GM18861 (cell line): ENCODE results near the gene ZIC2.

Experiments
- ATAC-seq: cut with Tn5 transposase; IDR thresholded peaks from one replicate; pipeline ENCODE4 v1.9.1; 2021; ENCODE audit not compliant: unreplicated experiment

The ZIC2 gene

DNA sequence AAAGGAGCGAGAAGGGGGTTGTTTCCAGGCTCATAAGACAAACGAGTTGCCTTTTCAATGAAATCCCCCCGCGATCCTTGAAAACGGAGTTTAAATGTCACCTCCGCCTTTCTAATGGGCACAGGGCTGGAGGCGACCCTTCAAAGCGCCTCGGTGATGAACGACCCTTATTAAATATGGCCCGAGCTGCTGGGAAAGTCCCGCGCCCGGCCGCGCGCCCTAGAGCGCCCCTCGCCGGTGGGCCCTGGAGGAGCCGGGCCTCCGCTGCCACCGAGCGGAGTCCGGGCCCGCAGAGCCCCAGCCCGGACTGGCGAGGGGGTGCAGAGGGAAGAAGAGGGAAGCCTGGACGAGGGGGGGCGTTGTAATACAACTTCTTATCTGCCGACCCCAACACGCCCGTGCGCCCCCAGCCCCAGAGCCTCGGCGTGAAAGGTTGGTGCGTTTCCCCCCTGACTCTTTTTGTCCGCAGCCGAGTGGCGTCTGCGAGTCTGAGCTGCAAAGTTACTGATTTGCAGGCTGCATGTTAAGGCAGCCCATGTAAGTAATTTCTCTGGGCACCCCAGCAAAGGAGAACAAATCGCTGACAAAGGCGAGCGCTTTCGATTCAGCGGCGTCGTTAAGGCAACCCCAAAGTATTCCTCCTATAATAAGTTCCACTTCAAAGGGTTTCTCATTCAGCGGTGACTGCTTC lies 21.9 kb upstream of the ZIC2 start:
- ATAC-seq = no peak

DNA sequence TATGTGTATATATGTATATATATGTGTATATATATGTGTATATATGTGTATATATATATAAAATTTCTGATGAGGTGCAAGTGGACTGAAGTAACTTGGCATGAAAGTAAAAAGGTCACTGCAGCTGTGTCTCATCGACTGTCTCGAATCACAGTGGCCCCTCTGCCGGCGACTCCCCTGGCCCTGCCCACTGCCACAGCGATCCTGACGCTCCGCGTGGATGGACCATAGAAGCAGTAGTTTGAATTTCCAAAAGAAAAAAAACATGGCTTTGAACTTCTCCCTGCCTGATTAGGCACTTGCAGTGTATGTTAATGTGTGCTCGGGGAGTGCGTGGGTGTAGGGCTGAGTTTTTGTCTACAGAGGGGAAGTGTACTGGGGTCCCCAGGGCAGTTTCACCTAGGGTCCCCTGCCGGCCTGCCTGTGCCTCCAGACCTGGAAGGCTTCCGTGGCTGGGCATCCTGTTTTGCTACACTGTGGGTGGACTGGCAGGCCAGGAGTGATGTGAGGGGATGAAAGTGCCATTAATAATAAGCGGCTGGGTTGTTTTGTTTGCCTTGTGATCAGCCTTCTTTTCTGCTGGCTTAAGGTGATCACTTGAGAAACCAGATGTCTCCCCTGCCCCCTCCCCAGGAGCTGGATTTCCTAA lies 20.8 kb upstream of the ZIC2 start:
- no peak for ATAC-seq

DNA sequence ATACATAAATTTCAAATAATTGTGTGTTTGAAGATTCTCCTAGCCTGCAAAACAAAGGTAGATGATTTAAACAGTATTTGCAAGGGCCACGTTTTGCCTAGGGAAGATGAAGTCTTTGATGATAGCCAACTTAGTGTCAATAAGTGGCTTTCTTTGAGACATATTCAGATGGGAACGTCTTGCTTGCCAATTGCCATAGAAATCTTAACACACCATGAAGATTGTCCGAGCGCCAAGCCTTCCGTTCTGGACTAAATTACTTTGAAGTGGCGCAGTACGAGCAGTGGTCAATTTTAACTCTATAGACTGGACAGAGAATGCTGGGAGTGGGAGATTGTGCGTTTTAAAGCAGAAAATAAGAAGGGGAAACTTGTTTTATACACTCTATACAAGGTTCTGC lies 19.9 kb upstream of the ZIC2 start:
- no peak for ATAC-seq

DNA sequence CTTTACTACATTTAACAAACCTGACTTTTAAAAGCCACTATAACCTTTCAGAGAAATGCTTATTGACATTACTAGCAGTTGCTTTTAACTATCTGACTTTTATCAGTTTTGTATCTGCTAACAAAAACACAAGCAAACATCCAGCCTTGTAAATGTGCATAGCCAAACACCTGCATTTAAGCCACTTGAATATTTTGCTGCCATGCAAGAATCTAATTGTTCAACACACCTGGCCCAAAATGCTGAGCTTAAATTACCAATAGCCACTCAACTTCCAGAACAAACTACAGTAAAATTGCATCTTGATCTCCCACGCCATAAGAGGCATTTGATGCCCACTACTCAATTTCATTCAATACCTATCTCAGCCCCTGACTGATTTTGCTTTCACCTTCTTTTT lies 19.3 kb upstream of the ZIC2 start:
- ATAC-seq = no peak

DNA sequence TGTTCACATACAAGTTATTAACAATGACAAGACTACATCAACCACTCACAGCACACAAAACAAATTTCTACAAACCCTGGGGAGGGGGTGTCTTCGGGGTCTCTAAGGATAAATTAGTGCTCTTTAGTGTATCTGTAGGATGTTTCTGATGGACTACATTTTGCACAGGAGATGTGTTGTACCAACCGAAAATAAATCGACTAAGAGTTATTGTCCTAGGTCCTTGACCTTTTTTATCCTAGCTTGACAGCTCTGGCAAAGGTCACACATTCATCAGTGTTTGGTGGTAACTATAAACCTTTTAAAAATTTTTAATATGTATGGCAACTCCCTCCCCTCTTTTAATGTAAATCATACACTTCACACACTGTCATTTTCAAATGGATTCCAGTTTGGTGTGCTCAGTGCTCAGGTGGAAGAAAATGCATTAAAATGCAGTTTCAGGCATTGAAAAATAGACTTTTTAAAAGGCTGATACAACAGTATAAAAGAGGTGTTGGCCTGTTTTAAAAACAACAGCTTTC lies 17.7 kb upstream of the ZIC2 start:
- no peak for ATAC-seq

DNA sequence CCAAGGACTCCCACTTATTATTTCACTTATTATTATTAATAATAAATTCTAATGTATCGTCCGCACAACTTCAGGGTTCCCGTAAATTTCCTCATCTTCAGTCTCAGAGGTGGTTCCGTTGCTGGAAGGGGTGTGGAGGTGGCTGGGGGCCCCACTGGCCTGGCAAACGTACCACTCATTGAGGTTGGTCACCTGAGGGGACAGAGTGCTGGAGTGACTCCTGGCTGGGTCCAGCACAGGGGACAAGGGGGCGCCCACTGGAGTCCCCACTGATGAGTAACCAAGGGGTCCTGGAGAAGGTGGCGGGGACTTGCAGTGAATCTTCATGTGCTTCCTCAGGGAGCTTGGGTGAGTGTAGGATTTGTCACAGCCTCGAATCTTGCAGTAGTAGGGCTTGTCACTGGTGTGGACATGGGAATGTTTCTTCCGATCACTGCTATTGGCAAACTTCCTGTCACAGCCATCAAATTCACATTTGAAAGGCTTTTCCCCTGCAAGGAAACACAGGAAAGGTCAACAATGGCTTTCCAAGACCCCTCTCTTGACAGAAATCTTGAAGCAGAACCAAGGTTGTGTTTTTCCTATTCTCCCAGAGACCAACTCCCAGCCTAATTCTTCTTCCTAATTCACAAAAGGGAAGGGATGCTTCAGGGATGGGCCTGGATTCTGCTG lies 16.1 kb upstream of the ZIC2 start:
- no peak for ATAC-seq

DNA sequence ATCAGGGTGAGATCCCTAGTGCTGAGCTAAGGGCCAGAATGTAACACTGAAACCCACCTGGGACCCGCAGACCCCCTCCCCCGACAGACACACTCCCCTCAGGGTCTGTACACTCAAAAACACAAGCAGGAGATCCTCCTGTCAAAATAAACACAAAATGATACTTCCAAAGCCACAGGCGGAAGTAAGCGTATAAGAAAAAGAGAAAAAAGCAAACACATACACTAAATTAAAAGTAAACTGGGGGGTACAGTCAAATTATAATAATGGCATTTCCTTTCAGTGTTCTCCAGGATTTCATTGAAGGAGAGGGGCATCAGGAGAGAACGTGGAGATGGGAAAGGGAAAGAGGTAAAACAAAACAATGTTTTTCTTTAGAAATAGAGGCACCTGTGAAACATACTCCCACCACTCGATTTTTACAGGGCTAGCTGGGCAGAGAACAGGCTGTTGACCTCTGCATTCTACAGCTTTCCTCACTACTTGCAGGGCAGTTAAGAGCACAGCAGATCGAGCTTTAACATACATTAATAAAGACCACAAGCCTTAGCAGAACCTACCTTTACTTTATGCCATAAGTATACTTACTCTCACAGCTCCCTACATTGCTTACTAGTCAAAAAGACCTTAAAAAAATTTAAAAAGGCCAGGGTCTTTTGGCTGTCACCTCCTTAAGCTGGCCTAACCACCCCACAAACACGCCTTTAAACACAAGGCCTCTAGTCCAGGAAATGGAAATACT lies 15.3 kb upstream of the ZIC2 start:
- no peak for ATAC-seq

DNA sequence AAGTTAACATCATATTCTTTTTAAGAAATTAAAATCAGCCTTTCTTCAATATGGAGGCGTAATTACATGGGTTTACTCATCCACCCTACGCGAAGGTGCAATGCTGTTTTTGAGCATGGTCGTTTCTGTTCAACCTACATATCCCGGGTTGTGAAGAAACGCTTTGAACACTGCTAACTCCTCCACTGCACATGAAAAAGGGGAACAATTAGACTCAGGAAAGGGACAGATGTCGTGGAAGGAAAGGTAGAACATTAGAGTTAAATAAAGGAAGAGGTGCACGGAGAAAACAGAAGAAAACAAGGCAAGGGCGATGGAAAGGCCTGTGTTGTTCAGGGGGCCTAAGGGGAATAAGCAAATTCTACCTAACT lies 14.1 kb upstream of the ZIC2 start:
- no peak for ATAC-seq

DNA sequence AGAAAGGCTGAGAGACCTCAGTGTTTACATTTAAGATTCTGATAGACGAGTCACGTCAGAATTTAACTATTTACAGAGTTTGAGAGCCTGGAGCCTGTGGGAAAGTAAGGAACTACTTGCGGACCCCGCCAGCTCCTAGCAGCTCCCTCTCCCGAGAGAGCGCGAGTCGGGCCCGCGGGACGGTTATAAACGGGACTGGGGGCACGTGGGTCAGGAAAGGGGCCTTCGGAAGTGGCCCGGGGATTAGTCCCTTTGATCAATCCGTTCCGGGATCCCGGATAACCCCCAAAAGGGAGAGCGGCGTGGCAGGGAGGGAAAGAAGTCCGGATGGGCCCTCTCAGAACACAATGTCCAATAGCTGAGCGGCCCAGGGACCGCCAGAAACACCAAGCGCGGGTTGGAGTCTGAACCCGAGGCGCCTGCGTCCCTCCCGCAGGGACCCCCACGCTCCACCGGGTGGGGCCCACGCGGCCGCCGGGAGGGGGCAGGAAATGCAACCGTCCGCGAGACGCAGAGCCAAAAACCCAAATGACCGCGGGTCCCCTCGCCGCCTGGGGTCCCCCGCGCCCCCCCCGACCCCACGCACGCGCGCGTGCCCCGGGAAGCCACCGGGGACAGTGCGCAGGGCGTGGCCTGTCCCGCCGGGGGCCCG lies 13.6 kb upstream of the ZIC2 start:
- ATAC-seq = no peak

DNA sequence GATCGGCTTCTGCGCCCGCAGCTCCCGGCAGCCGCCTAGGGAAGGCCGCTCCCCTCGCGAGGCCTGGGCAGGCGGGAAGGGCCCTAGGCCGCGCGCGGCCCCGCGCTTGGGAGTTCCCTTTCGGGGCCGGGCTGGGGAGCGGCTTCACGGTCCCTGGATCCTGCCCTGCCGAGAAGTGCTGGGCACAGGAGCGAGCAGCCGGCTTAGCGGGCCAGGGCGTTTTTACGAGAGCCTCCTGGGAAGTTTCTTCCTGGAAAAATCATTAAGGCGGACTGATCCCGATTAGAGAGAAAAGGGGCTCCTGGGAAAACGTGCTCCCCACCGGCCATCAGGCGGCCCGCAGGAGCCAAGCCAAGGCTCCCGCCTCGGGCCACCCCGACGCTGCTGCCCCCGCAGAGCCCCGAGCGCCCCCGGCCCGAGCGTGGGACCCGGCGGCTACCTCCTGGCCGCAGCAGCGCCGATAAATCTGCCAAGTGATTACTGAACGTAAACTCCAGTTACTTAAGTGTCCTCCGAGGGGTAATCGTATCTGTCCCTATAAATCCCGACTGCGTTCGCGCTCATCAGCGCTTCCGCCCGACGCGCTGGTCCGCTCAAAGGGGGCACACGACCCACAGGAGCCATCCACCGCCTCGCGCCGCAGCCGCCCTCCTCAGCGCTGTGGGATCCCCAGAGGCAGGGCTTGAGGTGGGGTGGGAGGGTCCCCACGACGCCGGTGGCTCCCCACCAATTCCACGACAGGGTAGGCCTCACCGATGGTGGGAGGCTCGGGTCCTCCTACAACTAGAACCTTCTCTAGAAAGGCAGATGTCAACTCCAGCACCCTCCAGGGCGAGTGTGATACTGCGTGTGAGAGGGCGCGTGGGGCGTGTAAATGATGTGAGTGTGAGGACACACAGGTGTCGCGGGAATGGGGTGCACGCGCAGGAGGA lies 12.8 kb upstream of the ZIC2 start:
- no peak for ATAC-seq

DNA sequence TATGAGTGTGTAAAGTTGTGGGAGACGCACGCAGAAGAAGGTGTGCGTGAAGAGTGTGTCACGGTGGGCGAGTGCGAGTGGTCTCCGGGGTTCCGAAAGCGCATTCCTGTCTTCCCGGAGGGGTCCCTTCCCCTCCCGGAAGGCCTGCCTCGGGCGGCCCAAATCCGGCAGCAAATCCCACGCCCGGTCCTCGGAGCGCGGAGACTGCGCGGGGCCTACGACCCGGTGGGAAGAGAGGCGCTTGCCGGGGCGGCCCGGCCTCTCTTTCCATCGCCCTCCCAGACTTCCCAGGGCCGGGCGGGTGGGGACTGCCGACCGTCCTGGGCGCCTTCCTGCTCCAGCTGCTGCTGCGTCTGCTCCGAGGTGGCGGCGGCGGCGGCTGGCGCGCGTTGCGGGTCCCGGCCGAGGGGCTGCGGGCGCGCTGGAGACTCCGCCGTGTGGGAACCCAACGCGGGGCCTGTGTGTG lies 12.1 kb upstream of the ZIC2 start:
- no peak for ATAC-seq

DNA sequence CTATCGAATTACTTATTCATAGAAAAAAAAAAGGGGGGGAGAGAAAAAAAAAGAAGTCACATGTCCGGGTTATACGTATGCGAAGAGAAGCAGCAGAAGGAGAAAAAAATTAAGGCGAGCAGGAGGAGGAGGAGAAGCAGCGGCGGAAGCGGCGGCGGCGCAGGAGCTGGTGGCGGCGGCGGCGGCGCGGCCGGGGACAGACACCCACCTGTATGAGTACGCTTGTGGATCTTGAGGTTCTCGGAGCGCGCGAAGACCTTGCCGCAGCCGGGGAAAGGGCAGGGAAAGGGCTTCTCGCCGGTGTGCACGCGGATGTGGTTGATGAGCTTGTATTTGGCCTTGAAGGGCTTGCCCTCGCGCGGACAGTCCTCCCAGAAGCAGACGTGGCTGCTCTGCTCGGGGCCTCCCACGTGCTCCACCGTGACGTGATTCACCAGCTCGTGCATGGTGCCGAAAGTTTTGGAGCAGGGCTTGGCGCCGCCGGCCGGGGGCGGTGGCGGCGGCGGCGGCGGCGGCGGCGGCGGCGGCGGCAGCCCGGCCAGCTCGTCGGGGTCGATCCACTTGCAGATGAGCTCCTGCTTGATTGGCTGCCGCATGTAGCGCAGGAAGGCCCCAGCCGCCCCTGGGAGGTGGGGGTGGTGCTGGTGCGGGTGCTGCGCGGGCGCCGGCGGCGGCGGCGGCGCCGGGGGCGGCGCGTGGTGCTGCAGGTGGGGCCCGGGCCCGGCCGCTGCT lies 11.5 kb upstream of the ZIC2 start:
- no peak for ATAC-seq

DNA sequence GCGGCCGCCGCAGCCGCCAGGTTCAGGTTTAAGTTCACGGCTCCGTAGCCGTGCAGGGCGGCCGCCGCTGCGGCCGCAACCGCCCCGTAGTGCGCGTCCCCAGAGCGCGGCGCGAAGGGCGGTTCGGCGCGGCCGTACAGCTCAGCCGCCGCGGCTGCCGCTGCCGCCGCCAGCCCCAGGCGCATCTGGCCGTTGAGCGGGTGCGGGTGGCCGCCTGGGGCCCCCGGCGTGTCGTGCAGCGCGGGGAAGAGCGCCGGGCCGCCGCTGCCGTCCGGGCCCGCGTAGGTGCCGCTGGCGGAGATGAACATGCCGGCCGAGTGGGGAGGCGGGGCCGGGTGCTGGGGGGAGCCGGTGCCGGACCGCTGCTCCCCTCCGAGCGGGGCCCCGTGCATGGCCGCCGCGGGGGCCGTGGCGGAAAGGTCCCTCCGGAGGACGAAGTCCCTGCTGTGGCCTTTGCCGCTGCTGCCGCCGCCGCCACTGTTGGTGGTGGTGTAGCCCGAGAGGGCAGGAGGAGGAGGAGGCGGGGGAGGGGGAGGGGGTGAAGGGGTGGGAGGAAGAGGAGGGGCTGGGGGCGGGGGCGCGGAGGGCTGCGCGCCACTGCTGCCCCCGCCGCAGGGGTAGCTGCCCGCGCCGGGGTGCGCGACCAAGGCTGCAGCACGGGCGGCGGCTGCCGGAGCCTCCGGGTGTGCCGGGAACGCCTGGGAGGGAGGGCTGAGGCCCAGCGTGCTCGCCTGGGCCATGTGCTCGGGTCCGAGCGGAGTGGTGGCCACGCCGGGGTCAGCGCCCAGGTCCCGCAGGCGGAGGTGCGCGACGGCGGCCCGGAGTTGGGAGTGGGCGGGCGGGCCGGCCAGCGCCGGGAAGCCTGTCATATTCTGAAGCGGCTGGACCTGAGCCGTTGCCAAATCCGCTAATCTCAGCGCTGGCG lies 10.7 kb upstream of the ZIC2 start:
- ATAC-seq = no peak

DNA sequence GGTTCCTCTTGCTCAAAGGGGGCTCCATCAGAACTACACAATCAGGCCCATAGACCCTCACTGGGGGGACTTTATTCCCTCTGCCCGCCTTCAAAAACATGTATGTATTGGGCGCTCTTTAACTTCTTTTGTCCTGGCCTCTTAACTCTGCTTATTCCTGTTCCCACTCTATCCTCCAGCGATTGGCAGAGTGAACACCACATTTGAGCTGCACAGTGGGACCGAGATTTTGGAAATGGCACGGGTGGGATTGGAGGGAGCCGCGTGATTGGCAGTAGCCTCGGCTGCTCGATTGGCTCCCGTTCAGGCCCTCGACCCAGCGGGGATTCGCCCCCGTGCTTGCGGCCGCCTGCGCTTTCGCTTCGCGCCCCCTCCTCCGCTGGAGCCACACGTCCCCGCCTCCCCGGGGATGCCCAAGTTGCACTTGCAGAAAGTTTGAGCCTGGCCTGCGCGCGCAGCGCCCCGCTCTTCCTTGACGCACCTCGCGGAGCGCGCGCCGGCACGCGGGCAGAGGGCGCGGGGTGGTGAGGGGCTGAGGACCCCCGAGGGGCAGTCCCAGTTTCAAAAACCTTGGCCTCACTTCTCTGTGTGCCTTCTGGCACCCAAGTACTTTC lies 9.9 kb upstream of the ZIC2 start, which contains the start of gene ZIC5:
Gene ZIC5, minus strand, starts transcription at position 192 of the 614 bp plus-strand sequence. Its CDS starts 164 bp downstream, at position 28.
- no peak for ATAC-seq

DNA sequence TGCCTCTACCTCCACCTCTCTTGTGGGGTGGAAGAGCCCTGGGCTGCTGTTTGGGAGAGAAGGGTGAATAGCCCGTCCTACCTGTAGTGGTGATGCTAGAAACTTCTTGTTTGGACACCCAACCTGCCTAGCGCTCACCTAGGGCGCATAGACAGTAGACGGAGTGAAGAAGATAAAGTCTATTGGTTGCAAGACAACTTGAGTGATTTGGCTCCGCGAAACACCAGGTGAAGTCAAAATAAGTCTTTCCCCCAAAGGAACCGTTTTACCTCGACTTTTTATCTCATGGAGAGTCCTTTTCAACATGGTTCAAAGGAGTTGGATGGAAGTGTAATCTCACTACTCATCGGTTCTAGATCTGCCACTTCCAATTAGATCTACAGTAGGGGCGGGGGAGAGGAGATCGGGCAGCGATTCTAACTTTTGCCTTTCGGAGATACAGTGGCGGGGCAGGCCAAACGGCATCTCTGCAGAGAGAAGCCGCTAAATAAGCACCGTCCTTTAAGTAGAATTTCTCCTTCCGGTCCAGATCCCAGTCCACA lies 9.3 kb upstream of the ZIC2 start:
- ATAC-seq = no peak

DNA sequence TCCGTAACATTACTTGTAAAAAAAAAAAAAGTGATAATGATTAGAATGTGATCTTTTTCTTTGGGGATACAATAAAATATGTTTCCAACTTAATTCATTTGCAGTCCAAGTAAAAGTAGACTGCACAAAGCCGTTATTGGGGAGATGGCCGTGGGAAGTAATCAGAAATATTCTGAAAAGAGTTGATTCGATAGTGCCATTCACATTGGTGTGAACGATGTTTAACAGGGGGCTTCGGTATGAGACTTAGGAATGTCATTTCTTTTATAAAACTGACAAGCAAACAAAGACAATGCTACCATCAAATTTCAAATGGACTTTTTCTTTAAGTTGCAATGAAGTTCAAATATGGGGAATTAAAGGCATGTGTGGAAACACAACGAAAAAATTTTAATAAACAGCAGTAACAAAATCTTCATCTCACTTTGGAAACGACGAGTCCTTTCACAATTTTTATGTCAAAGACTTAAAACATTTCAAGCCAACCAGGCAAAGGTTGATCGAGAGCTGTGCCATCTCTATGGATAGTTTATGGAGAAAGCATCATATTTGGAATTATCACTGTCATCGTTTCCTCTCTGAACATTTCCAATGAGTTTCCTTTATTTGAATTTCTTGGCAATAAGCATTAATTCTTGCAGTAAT lies 8.3 kb upstream of the ZIC2 start:
- no peak for ATAC-seq

DNA sequence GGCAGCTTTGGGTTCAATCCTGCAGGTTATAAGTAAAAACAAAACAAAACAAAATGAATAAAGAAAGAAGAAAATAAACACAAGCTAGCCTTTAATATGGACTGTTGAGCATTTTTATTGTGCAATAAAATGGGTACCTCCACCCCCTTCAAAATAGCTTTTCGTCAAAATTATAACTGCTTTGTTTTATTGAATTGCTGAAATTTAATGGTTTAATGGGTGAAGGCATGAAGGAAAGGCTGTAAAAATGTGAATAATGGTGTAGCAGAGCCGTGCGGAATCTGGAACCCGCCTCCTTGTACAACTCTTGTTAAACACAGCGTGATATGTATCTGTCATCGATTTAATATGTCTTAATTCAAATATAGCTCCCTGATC lies 7.8 kb upstream of the ZIC2 start:
- ATAC-seq = no peak
